HEK293 (cell line): Measurements from ENCODE around the gene VASN.

Source experiments
- SP2 ChIP-seq: fragments of 450-650 bp; formaldehyde crosslinking; IDR thresholded peaks from 2 replicates; pipeline ENCODE4 v1.5.1; 2016; ENCODE audit warnings: missing biosample characterization, missing genetic modification characterization
- ZNF184 ChIP-seq: fragments of 450-650 bp; IDR thresholded peaks from 2 replicates; pipeline ENCODE4 v1.5.1; 2018; ENCODE audit warnings: missing biosample characterization, mild to moderate bottlenecking, missing genetic modification characterization
- ZNF354C ChIP-seq: fragments of 450-650 bp; formaldehyde crosslinking; IDR thresholded peaks from 2 replicates; pipeline ENCODE4 v1.5.1; 2016; ENCODE audit warnings: missing biosample characterization, missing genetic modification characterization, low read depth, borderline replicate concordance
- ZNF785 ChIP-seq: fragments of 450-650 bp; formaldehyde crosslinking; IDR thresholded peaks from 2 replicates; pipeline ENCODE4 v1.5.1; 2016; ENCODE audit warnings: missing biosample characterization, missing genetic modification characterization
- TF ChIP-seq, protein P1 (sequence below): fragments of 450-650 bp; formaldehyde crosslinking; IDR thresholded peaks from 2 replicates; pipeline ENCODE4 v1.5.1; 2016; ENCODE audit warnings: missing biosample characterization, missing genetic modification characterization

DNA sequence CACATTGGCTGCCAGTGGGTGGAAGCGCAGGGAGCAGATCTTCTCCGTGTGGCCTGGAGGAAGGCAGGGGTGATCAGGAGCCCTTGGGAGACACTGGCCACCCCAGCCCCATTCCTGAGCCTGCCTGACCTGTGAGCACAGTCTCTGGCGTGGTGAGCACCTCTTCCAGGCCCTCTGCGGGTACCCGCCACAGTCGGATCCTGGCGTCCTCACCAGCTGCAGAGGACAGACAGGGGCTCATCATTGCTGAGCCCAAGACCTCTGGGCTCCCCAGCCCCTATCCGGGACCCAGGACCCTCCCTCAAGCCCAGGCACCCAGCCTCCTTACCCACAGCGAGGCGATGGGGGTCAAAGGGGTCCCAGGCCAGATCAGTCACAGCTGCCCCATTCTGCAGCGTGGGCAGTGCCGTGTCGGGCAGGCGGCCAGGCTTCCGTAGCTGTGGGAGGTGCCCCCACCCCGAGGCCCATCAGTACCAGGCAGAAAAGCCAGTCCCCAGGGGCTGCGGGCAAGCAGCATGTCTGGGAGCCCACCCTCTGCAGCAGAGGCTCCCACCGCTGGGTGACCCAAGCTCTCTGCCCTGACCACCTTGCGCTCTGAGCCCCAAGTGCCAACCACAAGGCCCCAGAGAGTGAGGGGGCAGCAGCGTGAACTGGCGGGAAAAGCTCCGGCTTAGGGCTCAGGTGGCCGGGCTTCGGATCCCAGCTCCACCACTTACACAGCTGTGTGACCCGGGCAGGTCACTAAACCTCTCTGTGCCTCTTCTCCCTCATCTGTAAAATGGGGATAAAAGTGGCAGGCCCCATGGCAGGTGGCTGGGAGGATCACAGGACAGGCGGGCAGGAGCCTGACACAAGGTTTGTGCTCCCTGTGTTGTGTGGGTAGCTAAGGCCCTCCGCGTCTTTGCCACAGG lies 10.4 kb upstream of the VASN start:
- TF ChIP-seq SP2 (tag by site-specific recombination) (no peak), ZNF785 (tag by site-specific recombination) (no peak), ZNF354C (no peak), ZNF184 (tag by site-specific recombination) (no peak)
- TF ChIP-seq, protein P1, sequence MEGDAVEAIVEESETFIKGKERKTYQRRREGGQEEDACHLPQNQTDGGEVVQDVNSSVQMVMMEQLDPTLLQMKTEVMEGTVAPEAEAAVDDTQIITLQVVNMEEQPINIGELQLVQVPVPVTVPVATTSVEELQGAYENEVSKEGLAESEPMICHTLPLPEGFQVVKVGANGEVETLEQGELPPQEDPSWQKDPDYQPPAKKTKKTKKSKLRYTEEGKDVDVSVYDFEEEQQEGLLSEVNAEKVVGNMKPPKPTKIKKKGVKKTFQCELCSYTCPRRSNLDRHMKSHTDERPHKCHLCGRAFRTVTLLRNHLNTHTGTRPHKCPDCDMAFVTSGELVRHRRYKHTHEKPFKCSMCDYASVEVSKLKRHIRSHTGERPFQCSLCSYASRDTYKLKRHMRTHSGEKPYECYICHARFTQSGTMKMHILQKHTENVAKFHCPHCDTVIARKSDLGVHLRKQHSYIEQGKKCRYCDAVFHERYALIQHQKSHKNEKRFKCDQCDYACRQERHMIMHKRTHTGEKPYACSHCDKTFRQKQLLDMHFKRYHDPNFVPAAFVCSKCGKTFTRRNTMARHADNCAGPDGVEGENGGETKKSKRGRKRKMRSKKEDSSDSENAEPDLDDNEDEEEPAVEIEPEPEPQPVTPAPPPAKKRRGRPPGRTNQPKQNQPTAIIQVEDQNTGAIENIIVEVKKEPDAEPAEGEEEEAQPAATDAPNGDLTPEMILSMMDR: no peak
